HepG2 (cell line): Measurements from ENCODE around the gene GOT2. TPM values are rescaled to one million over a fixed set of nuclear protein-coding genes. Genes with fewer than 3 reads are reported as not detected.

ENCODE experiments used
- CC2D1A ChIP-seq: sonication (generic); formaldehyde crosslinking; IDR thresholded peaks from 2 replicates; pipeline ENCODE4 v1.8.1; 2023; ENCODE audit warnings: mild to moderate bottlenecking, missing genetic modification reagents
- DMTF1 ChIP-seq: sonication (generic); formaldehyde crosslinking; IDR thresholded peaks from 2 replicates; pipeline ENCODE4 v1.4.0; 2020; ENCODE audit warnings: mild to moderate bottlenecking, missing genetic modification reagents
- KLF11 ChIP-seq: IDR thresholded peaks from 2 replicates; pipeline ENCODE4 v1.6.1; 2016; ENCODE audit warnings: missing compliant biosample characterization
- UBTF ChIP-seq: sonication (generic); formaldehyde crosslinking; IDR thresholded peaks from 2 replicates; pipeline ENCODE4 v1.4.0; 2020; ENCODE audit warnings: mild to moderate bottlenecking, missing genetic modification reagents
- ZNF17 ChIP-seq: sonication (generic); formaldehyde crosslinking; IDR thresholded peaks from 2 replicates; pipeline ENCODE4 v1.5.0; 2020; ENCODE audit warnings: mild to moderate bottlenecking, missing genetic modification reagents
- ZNF230 ChIP-seq: sonication (generic); formaldehyde crosslinking; IDR thresholded peaks from 2 replicates; pipeline ENCODE4 v1.4.0; 2020; ENCODE audit warnings: mild to moderate bottlenecking, missing genetic modification reagents
- ZNF414 ChIP-seq: sonication (generic); formaldehyde crosslinking; IDR thresholded peaks from 2 replicates; pipeline ENCODE4 v1.5.0; 2020; ENCODE audit warnings: missing genetic modification reagents
- ZNF850 ChIP-seq: sonication (generic); formaldehyde crosslinking; conservative IDR thresholded peaks from 2 replicates; pipeline ENCODE4 v1.9.0; 2021; ENCODE audit warnings: mild to moderate bottlenecking, missing genetic modification reagents
- polyA plus RNA-seq, 8 experiments: library from polyadenylated mRNA; depleted of rRNA in 3 of 8; stranded (reverse) in 7 of 8; unstranded in 1 of 8; fragments of >200 nt; fragmentation: Illumina TruSeq in 4 of 8; extraction: Trizol in 4 of 8; gene quantifications; 2 replicates each; pipeline versions ENCODE4 v1.2.1 to v1.2.3, GENCODE V29; 2011 to 2016; ENCODE audit warnings: low read depth in 4 of 8, missing spikeins in 1 of 8, mixed read lengths in 1 of 8; ENCODE audit not compliant: insufficient read depth in 1 of 8
- total RNA-seq, 5 experiments: library from RNA; depleted of rRNA; stranded (reverse); fragments of >200 nt; fragmentation: Illumina TruSeq; extraction: Trizol; gene quantifications; 2 replicates each; pipeline ENCODE4 v1.2.3, GENCODE V29; 2016; ENCODE audit warnings: low read depth in 1 of 5
- TF ChIP-seq, protein P1 (sequence below): IDR thresholded peaks from 2 replicates; pipeline ENCODE4 v1.6.1; 2016; ENCODE audit warnings: low read depth, missing genetic modification reagents, missing compliant biosample characterization
- TF ChIP-seq, protein P2 (sequence below): sonication (generic); formaldehyde crosslinking; conservative IDR thresholded peaks from 2 replicates; pipeline ENCODE4 v1.4.0; 2020; ENCODE audit warnings: missing genetic modification reagents
- TF ChIP-seq, protein P3 (sequence below): sonication (generic); formaldehyde crosslinking; IDR thresholded peaks from 2 replicates; pipeline ENCODE4 v1.5.1; 2020; ENCODE audit warnings: missing genetic modification reagents, mild to moderate bottlenecking, borderline replicate concordance

Gene GOT2
- total and polyA plus RNA-seq, 2 of the 13 experiments (the other 11 are each of a cell fraction or from before 2014, with no cell fraction given), result 32.6 to 121 TPM

DNA sequence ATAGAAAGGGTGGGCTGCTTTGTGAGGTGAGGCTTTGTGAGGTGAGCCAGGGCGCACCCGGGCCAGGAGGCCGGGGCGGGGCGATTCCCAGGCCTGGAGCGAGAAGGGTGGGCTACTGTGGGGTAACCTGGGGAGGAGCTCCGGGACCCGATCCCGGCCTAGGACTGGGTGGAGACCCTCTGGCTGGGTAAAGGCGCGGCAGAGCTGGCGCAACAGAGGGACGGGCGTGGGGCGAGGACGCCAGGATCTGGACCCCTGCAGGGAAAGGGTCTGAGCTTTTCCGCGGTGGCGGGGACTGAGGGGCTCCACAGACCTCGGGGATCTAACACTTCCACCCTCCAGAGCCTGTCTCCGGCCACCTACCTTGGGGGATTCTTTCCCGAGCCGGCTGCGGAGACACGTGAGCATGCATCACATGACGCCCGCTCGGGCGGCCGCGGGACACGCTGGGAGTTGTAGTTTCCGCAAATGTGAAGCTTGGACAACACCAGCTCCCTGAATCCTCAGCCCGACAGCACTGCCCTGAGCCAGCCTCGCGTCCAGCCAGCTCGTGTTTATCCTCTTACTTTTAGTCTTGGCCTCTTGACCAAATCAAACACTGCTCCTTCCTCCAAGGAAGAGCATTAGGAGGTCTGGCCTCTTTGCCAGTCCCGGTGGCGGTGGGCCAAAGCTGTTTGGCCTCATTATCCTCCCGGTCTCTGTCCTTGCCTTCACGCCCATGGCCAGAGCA, 49.6 kb downstream of the GOT2 start, which contains the start of gene SLC38A7 (continued):
- TF ChIP-seq, protein P1, sequence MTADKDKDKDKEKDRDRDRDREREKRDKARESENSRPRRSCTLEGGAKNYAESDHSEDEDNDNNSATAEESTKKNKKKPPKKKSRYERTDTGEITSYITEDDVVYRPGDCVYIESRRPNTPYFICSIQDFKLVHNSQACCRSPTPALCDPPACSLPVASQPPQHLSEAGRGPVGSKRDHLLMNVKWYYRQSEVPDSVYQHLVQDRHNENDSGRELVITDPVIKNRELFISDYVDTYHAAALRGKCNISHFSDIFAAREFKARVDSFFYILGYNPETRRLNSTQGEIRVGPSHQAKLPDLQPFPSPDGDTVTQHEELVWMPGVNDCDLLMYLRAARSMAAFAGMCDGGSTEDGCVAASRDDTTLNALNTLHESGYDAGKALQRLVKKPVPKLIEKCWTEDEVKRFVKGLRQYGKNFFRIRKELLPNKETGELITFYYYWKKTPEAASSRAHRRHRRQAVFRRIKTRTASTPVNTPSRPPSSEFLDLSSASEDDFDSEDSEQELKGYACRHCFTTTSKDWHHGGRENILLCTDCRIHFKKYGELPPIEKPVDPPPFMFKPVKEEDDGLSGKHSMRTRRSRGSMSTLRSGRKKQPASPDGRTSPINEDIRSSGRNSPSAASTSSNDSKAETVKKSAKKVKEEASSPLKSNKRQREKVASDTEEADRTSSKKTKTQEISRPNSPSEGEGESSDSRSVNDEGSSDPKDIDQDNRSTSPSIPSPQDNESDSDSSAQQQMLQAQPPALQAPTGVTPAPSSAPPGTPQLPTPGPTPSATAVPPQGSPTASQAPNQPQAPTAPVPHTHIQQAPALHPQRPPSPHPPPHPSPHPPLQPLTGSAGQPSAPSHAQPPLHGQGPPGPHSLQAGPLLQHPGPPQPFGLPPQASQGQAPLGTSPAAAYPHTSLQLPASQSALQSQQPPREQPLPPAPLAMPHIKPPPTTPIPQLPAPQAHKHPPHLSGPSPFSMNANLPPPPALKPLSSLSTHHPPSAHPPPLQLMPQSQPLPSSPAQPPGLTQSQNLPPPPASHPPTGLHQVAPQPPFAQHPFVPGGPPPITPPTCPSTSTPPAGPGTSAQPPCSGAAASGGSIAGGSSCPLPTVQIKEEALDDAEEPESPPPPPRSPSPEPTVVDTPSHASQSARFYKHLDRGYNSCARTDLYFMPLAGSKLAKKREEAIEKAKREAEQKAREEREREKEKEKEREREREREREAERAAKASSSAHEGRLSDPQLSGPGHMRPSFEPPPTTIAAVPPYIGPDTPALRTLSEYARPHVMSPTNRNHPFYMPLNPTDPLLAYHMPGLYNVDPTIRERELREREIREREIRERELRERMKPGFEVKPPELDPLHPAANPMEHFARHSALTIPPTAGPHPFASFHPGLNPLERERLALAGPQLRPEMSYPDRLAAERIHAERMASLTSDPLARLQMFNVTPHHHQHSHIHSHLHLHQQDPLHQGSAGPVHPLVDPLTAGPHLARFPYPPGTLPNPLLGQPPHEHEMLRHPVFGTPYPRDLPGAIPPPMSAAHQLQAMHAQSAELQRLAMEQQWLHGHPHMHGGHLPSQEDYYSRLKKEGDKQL (CRISPR knock-in tag), result no peak
- no peak for TF ChIP-seq ZNF17 (CRISPR knock-in tag)
- TF ChIP-seq DMTF1 (CRISPR knock-in tag), result no peak
- TF ChIP-seq, protein P2, sequence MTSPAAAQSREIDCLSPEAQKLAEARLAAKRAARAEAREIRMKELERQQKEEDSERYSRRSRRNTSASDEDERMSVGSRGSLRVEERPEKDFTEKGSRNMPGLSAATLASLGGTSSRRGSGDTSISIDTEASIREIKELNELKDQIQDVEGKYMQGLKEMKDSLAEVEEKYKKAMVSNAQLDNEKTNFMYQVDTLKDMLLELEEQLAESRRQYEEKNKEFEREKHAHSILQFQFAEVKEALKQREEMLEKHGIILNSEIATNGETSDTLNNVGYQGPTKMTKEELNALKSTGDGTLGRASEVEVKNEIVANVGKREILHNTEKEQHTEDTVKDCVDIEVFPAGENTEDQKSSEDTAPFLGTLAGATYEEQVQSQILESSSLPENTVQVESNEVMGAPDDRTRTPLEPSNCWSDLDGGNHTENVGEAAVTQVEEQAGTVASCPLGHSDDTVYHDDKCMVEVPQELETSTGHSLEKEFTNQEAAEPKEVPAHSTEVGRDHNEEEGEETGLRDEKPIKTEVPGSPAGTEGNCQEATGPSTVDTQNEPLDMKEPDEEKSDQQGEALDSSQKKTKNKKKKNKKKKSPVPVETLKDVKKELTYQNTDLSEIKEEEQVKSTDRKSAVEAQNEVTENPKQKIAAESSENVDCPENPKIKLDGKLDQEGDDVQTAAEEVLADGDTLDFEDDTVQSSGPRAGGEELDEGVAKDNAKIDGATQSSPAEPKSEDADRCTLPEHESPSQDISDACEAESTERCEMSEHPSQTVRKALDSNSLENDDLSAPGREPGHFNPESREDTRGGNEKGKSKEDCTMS (CRISPR knock-in tag), result no peak
- no peak for TF ChIP-seq ZNF850 (CRISPR knock-in tag)
- TF ChIP-seq UBTF (CRISPR knock-in tag), result peak; percentile 28; the same call in 1 of the 2 replicates
- TF ChIP-seq ZNF230, result no peak; the same call in 1 of the 2 replicates
- TF ChIP-seq ZNF414, result no peak
- TF ChIP-seq, protein P3, sequence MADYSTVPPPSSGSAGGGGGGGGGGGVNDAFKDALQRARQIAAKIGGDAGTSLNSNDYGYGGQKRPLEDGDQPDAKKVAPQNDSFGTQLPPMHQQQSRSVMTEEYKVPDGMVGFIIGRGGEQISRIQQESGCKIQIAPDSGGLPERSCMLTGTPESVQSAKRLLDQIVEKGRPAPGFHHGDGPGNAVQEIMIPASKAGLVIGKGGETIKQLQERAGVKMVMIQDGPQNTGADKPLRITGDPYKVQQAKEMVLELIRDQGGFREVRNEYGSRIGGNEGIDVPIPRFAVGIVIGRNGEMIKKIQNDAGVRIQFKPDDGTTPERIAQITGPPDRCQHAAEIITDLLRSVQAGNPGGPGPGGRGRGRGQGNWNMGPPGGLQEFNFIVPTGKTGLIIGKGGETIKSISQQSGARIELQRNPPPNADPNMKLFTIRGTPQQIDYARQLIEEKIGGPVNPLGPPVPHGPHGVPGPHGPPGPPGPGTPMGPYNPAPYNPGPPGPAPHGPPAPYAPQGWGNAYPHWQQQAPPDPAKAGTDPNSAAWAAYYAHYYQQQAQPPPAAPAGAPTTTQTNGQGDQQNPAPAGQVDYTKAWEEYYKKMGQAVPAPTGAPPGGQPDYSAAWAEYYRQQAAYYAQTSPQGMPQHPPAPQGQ, result 0 out of 2 replicates have a peak, but pooled peaks have one; percentile 65
- peak; percentile 80; the same call in 1 of the 2 replicates for TF ChIP-seq CC2D1A
- TF ChIP-seq KLF11, result 0 out of 2 replicates have a peak, but pooled peaks have one; percentile 37
